Memory B cell (primary cell): ENCODE data around the gene COPG2.
A peak's percentile ranks its signal among the peaks of the same experiment; 100 is the strongest.

ENCODE experiments used
- ATAC-seq: fragments of 150-1000 bp; cut with Tn5 transposase; 2 replicates; pipeline ENCODE4 v1.10.0; 2021; ENCODE audit warnings: low read depth, mild to moderate bottlenecking, moderate library complexity
- DNase-seq, 2 donors: peaks; one replicate each; pipeline ENCODE4 v3.0.0; 2022; ENCODE audit warnings: low spot score in 2 of 2
- H3K27ac Mint-ChIP-seq: one replicate; pipeline ENCODE4 v1.8.0; 2022; ENCODE audit warnings: mild to moderate bottlenecking, moderate library complexity, mixed read lengths
- H3K27me3 Mint-ChIP-seq: one replicate; pipeline ENCODE4 v1.8.0; 2022; ENCODE audit warnings: mixed read lengths
- H3K36me3 Mint-ChIP-seq: one replicate; pipeline ENCODE4 v1.8.0; 2022; ENCODE audit warnings: mild to moderate bottlenecking, mixed read lengths
- H3K4me1 Mint-ChIP-seq: one replicate; pipeline ENCODE4 v1.8.0; 2022; ENCODE audit warnings: mixed read lengths
- H3K4me3 Mint-ChIP-seq: one replicate; pipeline ENCODE4 v1.8.0; 2022; ENCODE audit warnings: mild to moderate bottlenecking, moderate library complexity, mixed read lengths
- H3K9me3 Mint-ChIP-seq: one replicate; pipeline ENCODE4 v1.8.0; 2022; ENCODE audit warnings: mixed read lengths

The COPG2 gene

DNA sequence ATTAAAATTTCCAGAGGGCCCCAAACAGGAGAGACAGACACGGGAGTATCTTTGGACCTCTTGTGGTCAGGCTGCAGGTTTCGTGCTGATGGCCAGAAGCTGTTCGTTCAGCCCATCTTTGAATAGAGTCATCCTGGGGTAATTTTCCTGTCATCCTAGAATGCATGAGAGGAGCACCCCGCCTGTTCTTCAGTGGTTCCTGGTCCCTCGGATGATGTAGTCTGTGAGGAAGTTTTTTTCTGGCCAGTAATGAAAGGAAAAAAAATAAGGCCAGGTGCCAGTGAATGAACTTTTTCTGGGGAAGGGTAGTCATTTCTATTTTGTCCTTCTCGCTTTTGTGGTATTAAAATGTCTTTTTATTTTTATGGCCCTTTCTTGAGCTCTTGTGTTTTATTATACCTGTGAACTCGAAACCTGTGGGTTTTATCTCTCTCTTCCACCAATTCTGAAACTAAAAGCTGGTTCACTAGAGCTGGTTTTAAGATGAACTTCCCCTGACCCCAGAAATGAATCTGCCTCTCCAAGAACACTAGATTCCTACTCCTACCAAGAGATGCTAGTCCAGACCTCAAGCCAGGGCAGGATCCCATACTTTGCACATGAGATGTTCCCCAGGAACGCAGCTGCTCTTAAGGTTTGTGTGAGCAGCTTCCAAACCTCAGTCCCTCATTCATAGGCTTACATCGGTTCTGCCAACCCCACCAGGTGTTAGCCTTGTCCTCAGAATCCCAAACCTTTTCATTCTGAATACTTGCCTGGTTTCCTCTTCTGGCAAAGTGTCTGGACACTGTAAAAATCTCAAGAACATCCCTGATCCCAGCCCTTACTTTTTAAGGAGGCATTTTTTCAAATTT lies 192.0 kb downstream of the COPG2 start:
- Mint-ChIP-seq H3K9me3 (peaks cover 1% of the 10 kb centered on the region), H3K36me3 (no peaks in the 10 kb centered on the region), H3K27me3 (peaks cover 7% of the 10 kb centered on the region), H3K27ac (no peak overlapping the region), H3K4me3 (no peak overlapping the region), H3K4me1 (peaks cover 6% of the 10 kb centered on the region)
- DNase-seq (no peak), ATAC-seq (no peak)

DNA sequence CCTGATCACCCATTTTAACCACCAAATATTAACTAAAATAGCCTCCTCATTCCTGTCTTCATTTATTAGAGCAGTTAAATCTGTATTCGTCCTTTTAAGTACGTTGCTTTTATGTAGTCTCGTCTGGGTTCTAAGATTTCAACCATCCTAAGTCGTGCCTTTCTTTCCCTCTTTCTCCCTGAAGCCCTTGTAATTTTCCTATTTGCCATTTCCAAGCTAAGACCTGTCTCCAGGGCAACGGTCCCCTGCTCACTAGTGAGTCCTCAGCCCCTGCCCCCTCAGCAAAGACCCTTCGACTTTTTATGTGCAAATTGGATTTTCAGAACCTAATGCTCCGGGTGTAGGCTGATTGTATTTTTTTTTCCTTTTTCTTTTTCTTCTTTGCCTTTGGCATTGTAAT lies 192.8 kb downstream of the COPG2 start:
- Mint-ChIP-seq H3K4me3 (no peak overlapping the region), H3K36me3 (no peaks in the 10 kb centered on the region), H3K9me3 (peaks cover 1% of the 10 kb centered on the region), H3K27ac (no peak overlapping the region), H3K27me3 (peaks cover 7% of the 10 kb centered on the region), H3K4me1 (peaks cover 6% of the 10 kb centered on the region)
- no peak for DNase-seq
- no peak for ATAC-seq

DNA sequence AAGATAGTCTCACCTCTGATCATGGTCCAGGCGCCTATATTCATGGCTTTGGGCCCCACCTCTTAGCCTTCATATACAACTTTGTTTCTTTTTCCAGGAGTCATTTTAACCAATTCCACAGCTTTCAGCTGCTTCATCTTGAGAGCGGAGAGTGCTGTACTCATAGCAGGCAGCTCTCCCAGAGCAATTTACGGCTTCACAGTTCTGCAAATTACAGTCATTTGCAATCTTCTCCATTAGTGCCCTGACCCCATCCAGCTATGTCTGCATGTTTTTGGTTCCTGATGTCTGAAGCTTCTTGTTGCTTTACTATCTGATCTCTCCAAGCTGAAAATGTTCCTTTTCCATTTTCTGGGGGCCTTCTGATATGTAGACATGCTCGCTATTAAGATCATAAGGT lies 194.7 kb downstream of the COPG2 start:
- Mint-ChIP-seq H3K27ac (no peak overlapping the region), H3K36me3 (no peaks in the 10 kb centered on the region), H3K4me1 (peaks cover 6% of the 10 kb centered on the region), H3K4me3 (no peak overlapping the region), H3K9me3 (peaks cover 1% of the 10 kb centered on the region), H3K27me3 (peaks cover 3% of the 10 kb centered on the region)
- no peak for DNase-seq
- no peak for ATAC-seq

DNA sequence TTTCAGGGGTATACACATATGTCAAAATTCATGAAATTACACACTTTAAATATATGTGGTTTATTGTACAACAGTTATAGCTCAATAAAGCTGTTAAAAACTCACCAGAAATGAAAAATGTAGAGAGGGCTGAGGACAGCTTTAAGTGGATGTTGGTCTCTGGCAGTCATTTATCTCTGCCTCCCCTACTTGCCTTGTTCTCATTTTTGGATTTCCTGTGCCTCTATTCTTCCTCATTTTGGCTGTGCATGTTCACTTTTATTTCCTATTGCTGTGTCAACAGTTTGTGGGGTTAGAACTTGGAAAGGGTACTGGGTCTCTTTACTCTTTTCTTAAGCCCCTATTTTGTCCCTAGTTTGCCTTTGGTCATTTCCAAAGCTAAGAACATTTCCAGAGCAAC lies 195.3 kb downstream of the COPG2 start:
- no peaks in the 10 kb centered on the region for H3K36me3 Mint-ChIP-seq
- no peak overlapping the region for H3K4me3 Mint-ChIP-seq
- peaks cover 1% of the 10 kb centered on the region for H3K9me3 Mint-ChIP-seq
- peaks cover 5% of the 10 kb centered on the region for H3K27me3 Mint-ChIP-seq
- peak; percentile 56 for ATAC-seq
- peaks cover 6% of the 10 kb centered on the region for H3K4me1 Mint-ChIP-seq
- H3K27ac Mint-ChIP-seq: no peak overlapping the region
- no peak for DNase-seq

DNA sequence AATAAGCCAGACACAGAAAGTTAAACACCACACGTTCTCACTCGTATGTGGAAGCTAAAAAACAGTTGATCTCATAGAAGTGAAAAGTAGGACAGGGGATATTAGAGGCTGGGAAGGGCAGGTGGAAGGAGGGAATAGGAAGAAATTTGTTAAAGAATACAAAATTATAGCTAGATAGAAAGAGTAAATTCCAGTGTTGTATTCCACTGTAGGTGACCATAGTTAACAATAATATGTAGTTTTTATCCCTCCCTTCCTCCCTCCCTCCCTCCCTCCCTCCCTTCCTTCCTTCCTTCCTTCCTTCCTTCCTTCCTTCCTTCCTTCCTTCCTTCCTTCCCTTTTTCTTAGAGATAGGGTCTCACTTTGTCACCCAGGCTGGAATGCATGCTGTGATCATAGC lies 196.6 kb downstream of the COPG2 start:
- Mint-ChIP-seq H3K4me1 (peaks cover 6% of the 10 kb centered on the region), H3K27me3 (peaks cover 4% of the 10 kb centered on the region), H3K27ac (no peak overlapping the region), H3K9me3 (peaks cover 1% of the 10 kb centered on the region), H3K4me3 (no peak overlapping the region), H3K36me3 (no peaks in the 10 kb centered on the region)
- DNase-seq: no peak
- no peak for ATAC-seq

DNA sequence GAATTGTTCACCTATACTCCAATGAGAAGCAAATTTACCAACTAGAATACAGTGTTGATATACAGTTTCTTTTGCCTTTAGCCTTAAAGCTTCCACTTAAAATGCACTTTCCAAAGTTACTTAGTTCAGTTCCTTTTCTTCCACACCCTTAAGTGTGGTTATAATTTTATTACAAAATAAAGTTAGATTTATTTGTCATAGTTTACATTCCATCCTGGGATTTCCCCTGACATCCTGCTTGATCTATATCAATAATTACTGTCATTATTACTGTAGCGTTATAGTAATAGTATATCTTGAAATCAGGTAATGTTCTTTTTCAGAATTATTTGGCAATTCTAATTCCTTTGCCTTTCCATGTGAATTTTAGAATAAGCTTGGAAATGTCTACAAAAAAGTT lies 199.9 kb downstream of the COPG2 start:
- Mint-ChIP-seq H3K27ac (no peak overlapping the region), H3K36me3 (no peaks in the 10 kb centered on the region), H3K27me3 (peaks cover 4% of the 10 kb centered on the region), H3K9me3 (peaks cover 1% of the 10 kb centered on the region), H3K4me3 (no peak overlapping the region), H3K4me1 (peaks cover 3% of the 10 kb centered on the region)
- DNase-seq (no peak), ATAC-seq (no peak)

DNA sequence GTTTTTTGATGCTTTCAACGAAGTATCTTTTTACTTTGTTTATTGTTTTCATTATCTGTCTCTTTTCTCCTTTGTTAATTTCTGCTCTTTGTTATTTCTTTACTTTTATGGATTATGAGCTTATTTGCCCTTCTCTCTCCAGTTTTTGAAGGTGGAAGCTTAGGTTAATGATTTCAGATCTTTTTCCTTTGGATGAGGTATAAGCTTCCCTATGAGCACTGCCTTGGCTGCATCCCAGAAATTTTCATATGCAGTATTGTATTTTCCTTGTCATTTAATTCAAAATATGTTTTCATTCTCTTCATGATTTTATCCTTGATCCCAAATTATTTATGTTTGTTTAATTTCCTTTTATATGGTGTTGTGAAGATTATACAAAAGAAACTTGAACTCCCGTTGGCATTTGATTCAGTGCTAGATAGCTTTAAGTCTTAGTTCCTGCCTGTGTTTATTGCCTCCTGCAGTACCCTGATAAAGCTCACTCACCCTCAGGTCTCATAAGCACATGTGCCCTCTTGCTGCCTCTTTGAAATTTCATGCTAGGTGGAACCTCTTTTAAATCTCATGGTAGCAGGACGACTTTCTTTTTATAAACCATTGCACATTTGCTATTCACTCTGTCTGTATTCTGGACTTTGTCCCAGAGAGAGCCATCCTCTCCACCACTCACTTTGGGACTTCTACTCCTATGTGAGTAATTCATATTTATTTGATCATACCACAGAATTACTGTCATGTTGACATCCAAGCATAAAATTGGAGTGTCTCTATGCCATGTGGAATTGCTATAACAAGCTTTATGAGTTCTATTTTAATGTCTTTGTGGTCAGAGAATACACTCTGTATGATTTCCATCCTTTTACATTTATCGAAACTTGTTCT lies 204.8 kb downstream of the COPG2 start:
- Mint-ChIP-seq H3K4me3 (no peak overlapping the region), H3K36me3 (no peaks in the 10 kb centered on the region), H3K9me3 (peaks cover 1% of the 10 kb centered on the region), H3K27ac (no peak overlapping the region), H3K27me3 (peaks cover 3% of the 10 kb centered on the region), H3K4me1 (no peaks in the 10 kb centered on the region)
- ATAC-seq (no peak), DNase-seq (no peak)

DNA sequence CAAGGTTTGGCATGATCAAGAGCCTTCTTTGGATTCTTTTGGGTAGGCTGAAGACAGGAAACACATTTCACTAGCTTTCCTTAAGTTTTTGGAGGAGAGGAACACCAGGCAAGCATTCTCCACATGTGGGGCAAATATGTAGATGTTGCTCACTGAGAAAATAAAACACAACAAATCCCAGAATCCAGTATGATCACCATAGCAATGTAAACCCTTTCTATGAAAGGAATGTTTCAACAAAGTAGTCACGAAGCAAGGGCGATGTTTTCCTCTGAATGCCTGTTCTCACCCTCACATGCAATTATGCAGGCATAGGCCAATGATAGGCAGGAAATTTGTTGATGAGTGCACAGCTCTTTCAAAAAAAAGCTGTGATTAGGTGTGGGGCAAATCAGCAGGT lies 207.3 kb downstream of the COPG2 start:
- no peaks in the 10 kb centered on the region for H3K27me3 Mint-ChIP-seq
- no peak for ATAC-seq
- no peak overlapping the region for H3K27ac Mint-ChIP-seq

DNA sequence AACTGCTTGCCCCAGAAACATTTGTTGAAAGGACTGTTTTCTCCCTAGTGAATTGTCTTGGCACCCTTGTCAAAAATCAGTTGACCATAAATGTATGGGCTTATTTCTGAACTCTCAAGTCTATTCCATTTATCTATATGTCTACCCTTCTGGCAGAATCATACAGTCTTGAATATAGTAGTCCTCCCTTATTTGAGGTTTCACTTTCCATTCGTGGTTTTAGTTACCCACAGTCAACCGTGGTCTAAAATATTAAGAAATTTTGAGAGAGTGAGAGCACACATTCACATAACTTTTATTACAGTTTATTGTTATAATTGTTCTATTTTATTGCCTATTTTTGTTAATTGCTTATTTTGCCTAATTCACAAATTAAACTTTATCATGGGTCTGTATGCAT lies 210.3 kb downstream of the COPG2 start:
- Mint-ChIP-seq H3K4me1 (no peaks in the 10 kb centered on the region), H3K27ac (no peak overlapping the region), H3K9me3 (peaks cover 4% of the 10 kb centered on the region), H3K27me3 (peaks cover 3% of the 10 kb centered on the region), H3K36me3 (no peaks in the 10 kb centered on the region), H3K4me3 (no peak overlapping the region)
- DNase-seq: no peak
- ATAC-seq: peak; percentile 50

More for the DNA sequence above, 207.3 kb downstream of the COPG2 start:
- DNase-seq: no peak
- no peak overlapping the region for H3K4me3 Mint-ChIP-seq
- H3K9me3 Mint-ChIP-seq: peaks cover 3% of the 10 kb centered on the region
- H3K4me1 Mint-ChIP-seq: no peaks in the 10 kb centered on the region
- no peaks in the 10 kb centered on the region for H3K36me3 Mint-ChIP-seq
